ENCODE measurements around the gene SLC25A11. TPM values are rescaled to one million over a fixed set of nuclear protein-coding genes. Genes with fewer than 3 reads are reported as not detected.
A peak's percentile ranks its signal among the peaks of the same experiment; 100 is the strongest.

Gene SLC25A11
- total and polyA plus RNA-seq, 2 donors (not counting 3 experiments of a cell fraction or from before 2014, with no cell fraction given): 58.2 to 95.2 TPM

DNA sequence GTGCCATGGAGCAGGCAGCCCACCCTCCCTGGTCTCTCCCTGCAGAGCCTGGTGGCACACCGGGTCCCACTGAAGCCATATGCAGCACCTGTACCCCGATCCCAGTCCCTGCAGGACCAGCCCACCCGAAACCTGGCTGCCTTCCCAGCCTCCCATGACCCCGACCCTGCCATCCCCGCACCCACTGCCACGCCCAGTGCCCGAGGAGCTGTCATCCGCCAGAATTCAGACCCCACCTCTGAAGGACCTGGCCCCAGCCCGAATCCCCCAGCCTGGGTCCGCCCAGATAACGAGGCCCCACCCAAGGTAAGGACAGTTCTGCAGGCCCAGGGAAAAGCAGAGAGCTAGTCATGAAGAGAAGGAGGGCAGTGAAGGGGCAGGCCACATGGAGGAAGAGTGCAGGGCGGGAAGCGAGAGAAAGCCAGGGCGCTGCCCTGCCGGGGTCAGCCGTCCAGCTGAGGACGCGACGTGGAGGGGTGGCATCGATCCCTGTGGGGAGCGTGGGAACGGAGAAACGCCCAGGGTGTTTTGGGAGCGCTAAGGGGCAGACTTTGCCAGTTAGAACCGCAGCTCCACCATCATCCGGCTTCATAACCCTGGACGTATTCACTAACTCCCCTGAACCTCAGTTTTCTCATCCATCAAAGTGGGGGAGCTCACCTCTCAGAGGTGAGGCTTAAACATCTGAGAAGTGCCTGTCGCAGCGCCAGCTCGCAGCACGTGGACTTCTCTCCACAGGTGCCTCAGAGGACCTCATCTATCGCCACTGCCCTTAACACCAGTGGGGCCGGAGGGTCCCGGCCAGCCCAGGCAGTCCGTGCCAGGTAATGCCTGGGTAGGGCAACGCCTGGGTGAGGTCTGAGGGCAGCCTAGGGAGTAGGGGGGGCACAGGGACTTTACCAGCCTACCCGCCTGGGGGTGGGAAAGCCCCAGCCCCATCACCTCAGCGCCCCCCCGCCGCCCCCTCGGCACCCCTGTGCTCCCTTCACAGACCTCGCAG lies 48.1 kb downstream of the SLC25A11 start:
- Histone ChIP-seq H3K9me3 (replicated peaks; ENCODE audit: control insufficient read depth, insufficient read depth, low read length) (no peaks in the 10 kb centered on the region), H3K4me1 (ENCODE audit: control insufficient read depth, extremely low read depth, insufficient read depth, low read length) (no peaks in the 10 kb centered on the region), H3K4me2 (ENCODE audit: insufficient read depth, low read length) (no peak overlapping the region), H2AFZ (ENCODE audit: low read depth, low read length) (no peak overlapping the region), H3K27ac (ENCODE audit: insufficient read depth, low read depth, low read length) (no peak overlapping the region), H3K36me3 (ENCODE audit: control insufficient read depth in 2 of 2, extremely low read depth in 1 of 2, insufficient read depth in 2 of 2, low read length in 2 of 2) (peaks cover 3 to 70% of the 10 kb centered on the region in 2 experiments), H3K79me2 (ENCODE audit: control insufficient read depth, insufficient read depth, low read length) (no peaks in the 10 kb centered on the region), H3K9me1 (replicated peaks; ENCODE audit: control insufficient read depth, extremely low read depth, insufficient read depth, low read length) (no peaks in the 10 kb centered on the region), H4K20me1 (replicated peaks; ENCODE audit: control insufficient read depth, extremely low read depth, insufficient read depth, low read length) (no peaks in the 10 kb centered on the region), H3K4me3 (replicated peaks in 1 of 3; ENCODE audit: insufficient read depth in 1 of 3, low read depth in 1 of 3, low read length in 3 of 3) (no peak overlapping the region), H3K9ac (replicated peaks; ENCODE audit: extremely low read depth, insufficient read depth, low read length) (no peak overlapping the region), H3K27me3 (ENCODE audit: control insufficient read depth in 2 of 2, insufficient read depth in 2 of 2, low read length in 2 of 2) (no peaks in the 10 kb centered on the region)
- TSS peak; percentile 4 for BruUV-seq (replicated peaks)
- ChIA-PET CTCF (interaction anchor here (1.0 to 2.2 kb wide), 5 partner anchors 101 to 181 kb away, joined by 3 to 10 read pairs (median 3); partner anchors contain the start of genes ARRB2 and GLTPD2), POLR2A (no interaction called here)
- intact Hi-C loops (cut with micrococcal nuclease): no loop called here
- TF ChIP-seq MYC (IDR thresholded peaks at IDR 0.05; ENCODE audit: low read depth, low read length): no peak
- TF ChIP-seq, protein P1, sequence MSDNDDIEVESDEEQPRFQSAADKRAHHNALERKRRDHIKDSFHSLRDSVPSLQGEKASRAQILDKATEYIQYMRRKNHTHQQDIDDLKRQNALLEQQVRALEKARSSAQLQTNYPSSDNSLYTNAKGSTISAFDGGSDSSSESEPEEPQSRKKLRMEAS (IDR thresholded peaks at IDR 0.05; ENCODE audit: insufficient read depth, insufficient read length): no peak
- TF ChIP-seq, protein P2, sequence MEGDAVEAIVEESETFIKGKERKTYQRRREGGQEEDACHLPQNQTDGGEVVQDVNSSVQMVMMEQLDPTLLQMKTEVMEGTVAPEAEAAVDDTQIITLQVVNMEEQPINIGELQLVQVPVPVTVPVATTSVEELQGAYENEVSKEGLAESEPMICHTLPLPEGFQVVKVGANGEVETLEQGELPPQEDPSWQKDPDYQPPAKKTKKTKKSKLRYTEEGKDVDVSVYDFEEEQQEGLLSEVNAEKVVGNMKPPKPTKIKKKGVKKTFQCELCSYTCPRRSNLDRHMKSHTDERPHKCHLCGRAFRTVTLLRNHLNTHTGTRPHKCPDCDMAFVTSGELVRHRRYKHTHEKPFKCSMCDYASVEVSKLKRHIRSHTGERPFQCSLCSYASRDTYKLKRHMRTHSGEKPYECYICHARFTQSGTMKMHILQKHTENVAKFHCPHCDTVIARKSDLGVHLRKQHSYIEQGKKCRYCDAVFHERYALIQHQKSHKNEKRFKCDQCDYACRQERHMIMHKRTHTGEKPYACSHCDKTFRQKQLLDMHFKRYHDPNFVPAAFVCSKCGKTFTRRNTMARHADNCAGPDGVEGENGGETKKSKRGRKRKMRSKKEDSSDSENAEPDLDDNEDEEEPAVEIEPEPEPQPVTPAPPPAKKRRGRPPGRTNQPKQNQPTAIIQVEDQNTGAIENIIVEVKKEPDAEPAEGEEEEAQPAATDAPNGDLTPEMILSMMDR (IDR thresholded peaks at IDR 0.05; ENCODE audit: extremely low read depth in 1 of 2, insufficient read depth in 1 of 2, low read depth in 1 of 2, low read length in 2 of 2): no peak
- no peak for TF ChIP-seq JUN (IDR thresholded peaks at IDR 0.05; ENCODE audit: borderline replicate concordance, insufficient read depth, insufficient read length, low read depth)
- no peak for TF ChIP-seq FOS (IDR thresholded peaks at IDR 0.05; ENCODE audit: borderline replicate concordance, insufficient read depth, low read length)
- TF ChIP-seq EZH2 (IDR thresholded peaks at IDR 0.05; ENCODE audit: borderline replicate concordance, low read depth, low read length, severe bottlenecking): no peak
- no peak for TF ChIP-seq POLR2AphosphoS5 (IDR thresholded peaks at IDR 0.05; ENCODE audit: insufficient read depth, low read depth, low read length)
- TF ChIP-seq POLR2A (IDR thresholded peaks at IDR 0.05; ENCODE audit: low read depth, low read length): no peak
- no peak for TF ChIP-seq GATA2 (IDR thresholded peaks at IDR 0.05; ENCODE audit: insufficient read depth, insufficient read length, low read depth, low read length)
- FAIRE-seq: no peak
- no peak for DNase-seq (ENCODE audit: low read depth, low spot score)
- dilution Hi-C loops (cut with MboI; ENCODE audit: extremely low pct_ligation_motif_present, low sequenced_read_pairs): no loop called here
